AG09319 (cell line): Measurements from ENCODE around the gene C11orf21.
"Not testable (repeated sequence)": the region's sequence is repeated elsewhere in the genome, so short reads cannot be mapped to it uniquely, and the experiment has no call there.

Source experiments
- DNase-seq: peaks from one replicate; pipeline ENCODE4 v3.0.0-alpha.2; 2010; ENCODE audit warnings: low read depth; ENCODE audit errors: extremely low read depth
- CTCF ChIP-seq: IDR thresholded peaks from 2 replicates; pipeline ENCODE4 v1.5.1; 2011; ENCODE audit warnings: low read depth, mild to moderate bottlenecking, inconsistent platforms, low read length, moderate library complexity

The C11orf21 gene

GRCh38 chr11:2290351-2290841 is 11.3 kb downstream of the C11orf21 start:
- TF ChIP-seq CTCF = no peak
- DNase-seq = no peak

GRCh38 chr11:2289859-2290258 is 11.9 kb downstream of the C11orf21 start:
- no peak for DNase-seq
- no peak for TF ChIP-seq CTCF

DNA sequence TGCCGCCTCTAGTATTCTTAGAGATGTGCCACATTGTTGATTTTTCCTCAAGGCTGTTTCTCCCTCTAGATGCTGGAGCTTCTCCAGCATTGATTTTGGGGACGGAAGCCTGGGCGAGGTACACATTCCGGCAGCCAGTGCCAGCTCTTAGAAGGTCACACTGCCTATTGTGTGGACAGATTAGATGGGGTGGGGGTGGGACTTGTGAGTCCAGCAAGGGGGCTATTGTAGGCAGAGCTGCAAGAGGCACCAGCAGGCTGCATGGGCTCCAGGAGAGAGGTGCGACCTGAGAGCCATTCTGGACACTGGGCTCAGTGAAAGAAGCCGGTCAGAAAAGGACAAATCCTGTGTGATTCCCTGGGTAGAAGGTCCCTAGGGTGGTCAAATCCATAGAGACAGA is 12.4 kb downstream of the C11orf21 start:
- TF ChIP-seq CTCF = no peak
- DNase-seq = no peak

GRCh38 chr11:2287091-2287490 is 14.6 kb downstream of the C11orf21 start:
- TF ChIP-seq CTCF = no peak
- no peak for DNase-seq

GRCh38 chr11:2286350-2286749 is 15.4 kb downstream of the C11orf21 start:
- not testable (repeated sequence) for DNase-seq

GRCh38 chr11:2280208-2280607 is 21.5 kb downstream of the C11orf21 start:
- no peak for TF ChIP-seq CTCF
- no peak for DNase-seq

DNA sequence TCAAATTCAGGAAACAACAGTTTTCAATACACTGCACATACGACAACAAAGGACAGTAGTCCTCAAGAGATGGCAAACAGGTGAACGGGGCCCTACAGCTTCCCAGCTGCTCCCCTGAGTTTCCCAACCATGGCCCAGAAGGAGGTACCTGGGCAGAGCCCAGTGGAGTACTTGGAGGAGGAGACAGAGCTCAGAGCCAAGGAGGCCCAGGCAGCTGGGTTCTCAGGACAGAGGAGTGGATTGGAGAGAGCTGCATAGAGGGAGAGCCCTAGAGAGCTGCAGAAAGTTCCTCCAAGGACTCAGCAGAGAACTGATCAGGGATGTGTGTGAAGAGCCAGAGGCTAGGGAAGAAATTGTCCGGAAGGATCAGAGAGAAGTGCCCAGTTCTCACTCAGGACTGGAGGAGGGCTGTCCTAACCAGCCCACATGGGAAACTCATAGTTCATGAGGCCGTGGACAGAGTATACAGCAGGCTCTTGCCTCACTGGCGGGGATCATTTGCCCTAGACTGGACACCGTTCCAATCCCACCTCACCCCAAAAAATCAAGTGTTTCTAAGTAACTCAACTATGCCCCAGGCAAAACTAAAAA is 23.7 kb downstream of the C11orf21 start:
- TF ChIP-seq CTCF = no peak
- DNase-seq = no peak

DNA sequence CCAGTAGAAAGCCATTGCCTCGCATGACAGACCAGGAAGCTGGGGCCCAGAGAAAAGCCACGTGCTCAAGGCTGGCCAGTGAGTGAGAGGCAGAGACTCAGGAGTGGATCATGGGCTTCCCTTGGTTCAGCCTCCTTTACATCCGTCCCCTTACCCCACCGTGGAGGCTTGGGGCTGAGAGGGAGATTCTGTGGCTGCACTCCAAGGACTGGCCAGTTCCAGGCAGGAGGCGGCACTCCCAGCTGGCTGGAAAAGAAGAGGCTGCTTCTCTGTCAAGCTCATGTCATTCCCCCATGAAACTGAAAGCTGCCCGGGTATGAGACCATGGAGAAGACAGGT is 24.7 kb downstream of the C11orf21 start:
- no peak for DNase-seq
- no peak for TF ChIP-seq CTCF
